NCI-H345 treated with DMSO at 0.1 percent for 48 hours (cell line): ENCODE data around the gene NKX2-8.
A peak's percentile ranks its signal among the peaks of the same experiment; 100 is the strongest.
"Not testable (repeated sequence)": the region's sequence is repeated elsewhere in the genome, so short reads cannot be mapped to it uniquely, and the experiment has no call there.

Experiments
- DNase-seq: peaks from one replicate; lab custom pipeline; 2025; ENCODE audit not compliant: unreplicated experiment; lab: John Stamatoyannopoulos, UW

The NKX2-8 gene

GRCh38 chr14:36580141-36580855 lies 2.1 kb downstream of the NKX2-8 start:
- DNase-seq, result no peak

GRCh38 chr14:36579573-36580140 lies 2.8 kb downstream of the NKX2-8 start:
- DNase-seq, result no peak

GRCh38 chr14:36579001-36579555 lies 3.3 kb downstream of the NKX2-8 start:
- DNase-seq, result no peak

GRCh38 chr14:36570065-36570464 lies 12.3 kb downstream of the NKX2-8 start:
- DNase-seq, result no peak

- DNase-seq, result no peak
Observed at GRCh38 chr14:36556811-36557433, 25.5 kb downstream of the NKX2-8 start.

- no peak for DNase-seq
Observed at GRCh38 chr14:36555998-36556743, 26.2 kb downstream of the NKX2-8 start.

- peak; percentile 37 for DNase-seq
Observed at GRCh38 chr14:36553656-36554260, 28.7 kb downstream of the NKX2-8 start.

GRCh38 chr14:36550899-36551298 lies 31.5 kb downstream of the NKX2-8 start:
- no peak for DNase-seq

- not testable (repeated sequence) for DNase-seq
Observed at GRCh38 chr14:36544280-36544679, 38.1 kb downstream of the NKX2-8 start.

GRCh38 chr14:36538051-36538450 lies 44.4 kb downstream of the NKX2-8 start:
- DNase-seq, result no peak
